ENCODE results near the gene ECHS1. TPM values are rescaled to one million over a fixed set of nuclear protein-coding genes. Genes with fewer than 3 reads are reported as not detected.

ECHS1 gene
- total RNA-seq, 1 donor from 2014 or later = 77.4 TPM

DNA sequence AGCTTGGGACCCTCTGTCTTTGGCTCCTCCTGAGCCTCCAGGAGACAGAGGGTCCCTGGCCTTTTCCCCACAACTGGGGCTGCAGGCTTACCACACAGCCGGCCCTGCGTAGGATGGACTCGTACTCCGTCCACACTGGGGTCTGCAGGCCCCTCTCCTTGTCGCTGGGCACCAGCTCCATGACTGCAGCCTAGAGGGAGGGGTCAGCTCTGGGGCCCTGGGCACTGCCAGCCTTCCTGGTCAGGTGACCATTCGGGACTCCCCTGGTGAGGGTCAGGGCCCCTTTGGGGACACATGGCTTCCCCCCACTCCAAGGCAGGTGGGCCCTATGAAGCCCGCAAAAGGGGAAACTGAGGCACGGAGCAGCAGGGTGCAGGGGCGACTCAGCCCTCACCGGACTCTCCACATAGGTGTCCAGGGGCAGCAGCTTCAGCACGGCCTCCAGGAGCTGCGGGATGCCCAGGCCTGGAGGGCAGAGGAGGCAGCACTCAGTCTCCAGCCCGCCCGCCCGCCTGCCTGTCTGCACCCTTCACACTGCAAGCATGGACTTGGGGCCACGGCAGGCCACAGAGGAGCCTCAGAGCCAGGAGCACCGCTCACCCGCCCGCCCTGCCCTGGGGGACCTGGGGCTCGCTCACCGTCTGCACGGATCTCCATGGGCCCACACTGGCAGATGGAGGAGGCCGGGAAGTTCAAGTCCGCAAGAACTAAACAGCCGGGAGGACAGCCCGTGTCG, 16.4 kb downstream of the ECHS1 start:
- TF ChIP-seq, protein P1, sequence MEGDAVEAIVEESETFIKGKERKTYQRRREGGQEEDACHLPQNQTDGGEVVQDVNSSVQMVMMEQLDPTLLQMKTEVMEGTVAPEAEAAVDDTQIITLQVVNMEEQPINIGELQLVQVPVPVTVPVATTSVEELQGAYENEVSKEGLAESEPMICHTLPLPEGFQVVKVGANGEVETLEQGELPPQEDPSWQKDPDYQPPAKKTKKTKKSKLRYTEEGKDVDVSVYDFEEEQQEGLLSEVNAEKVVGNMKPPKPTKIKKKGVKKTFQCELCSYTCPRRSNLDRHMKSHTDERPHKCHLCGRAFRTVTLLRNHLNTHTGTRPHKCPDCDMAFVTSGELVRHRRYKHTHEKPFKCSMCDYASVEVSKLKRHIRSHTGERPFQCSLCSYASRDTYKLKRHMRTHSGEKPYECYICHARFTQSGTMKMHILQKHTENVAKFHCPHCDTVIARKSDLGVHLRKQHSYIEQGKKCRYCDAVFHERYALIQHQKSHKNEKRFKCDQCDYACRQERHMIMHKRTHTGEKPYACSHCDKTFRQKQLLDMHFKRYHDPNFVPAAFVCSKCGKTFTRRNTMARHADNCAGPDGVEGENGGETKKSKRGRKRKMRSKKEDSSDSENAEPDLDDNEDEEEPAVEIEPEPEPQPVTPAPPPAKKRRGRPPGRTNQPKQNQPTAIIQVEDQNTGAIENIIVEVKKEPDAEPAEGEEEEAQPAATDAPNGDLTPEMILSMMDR (IDR thresholded peaks at IDR 0.05) = no peak
- TF ChIP-seq EZH2phosphoT487 (IDR thresholded peaks at IDR 0.05) (no peak), EZH2 (IDR thresholded peaks at IDR 0.05) (no peak)
- H2AFZ ChIP-seq (replicated peaks) = peak overlapping the region; percentile 64
- H3K9ac ChIP-seq = no peak overlapping the region
- H3K36me3 Mint-ChIP-seq = peaks cover 5% of the 10 kb centered on the region
- no peaks in the 10 kb centered on the region for H3K4me1 ChIP-seq
- peak overlapping the region; percentile 93 for H3K4me3 ChIP-seq
- peaks cover 15% of the 10 kb centered on the region for H3F3A ChIP-seq (ENCODE audit: low read depth)
- H3K4me1 Mint-ChIP-seq = no peaks in the 10 kb centered on the region
- H3K4me2 ChIP-seq = peak overlapping the region; percentile 92
- H3K27ac ChIP-seq = no peak overlapping the region
- H3K9me3 ChIP-seq (ENCODE audit: low read depth) = no peaks in the 10 kb centered on the region
- H3K4me3 Mint-ChIP-seq = peak overlapping the region; percentile 81
- H3K27me3 Mint-ChIP-seq (ENCODE audit: insufficient read depth, low read depth) = peaks cover 7% of the 10 kb centered on the region
- peaks cover 8% of the 10 kb centered on the region for H3K27me3 ChIP-seq
- H3K36me3 ChIP-seq = no peaks in the 10 kb centered on the region
- no peak for DNase-seq (ENCODE audit: low spot score)
- peaks cover 7% of the 10 kb centered on the region for H3K79me2 ChIP-seq (ENCODE audit: low read depth)
- no peaks in the 10 kb centered on the region for H3K9me3 Mint-ChIP-seq
- peaks cover 19% of the 10 kb centered on the region for H4K20me1 ChIP-seq (ENCODE audit: low read depth)
- H3K27ac Mint-ChIP-seq = no peak overlapping the region

DNA sequence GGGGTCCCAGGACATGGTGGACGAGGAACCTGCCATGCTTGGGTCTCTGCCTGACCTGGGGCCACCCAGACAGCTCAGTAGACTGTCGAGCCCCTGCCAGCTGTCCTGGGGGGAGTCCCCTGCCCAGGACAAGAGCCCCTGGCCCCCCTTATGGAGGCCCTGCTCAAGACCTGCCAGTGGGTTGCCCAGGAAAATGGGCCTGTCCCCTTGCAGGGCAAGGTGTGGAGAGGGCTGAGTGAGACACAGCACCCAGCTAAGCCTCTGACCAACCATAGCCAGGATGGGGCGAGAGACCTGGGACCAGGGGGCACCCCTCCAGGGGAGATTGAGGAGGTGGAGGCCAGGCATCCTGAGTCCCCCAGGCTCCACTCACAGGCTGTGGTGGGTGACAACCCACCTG, 17.2 kb downstream of the ECHS1 start:
- DNase-seq (ENCODE audit: low spot score) = no peak
- Histone ChIP-seq H3K9ac (no peak overlapping the region), H3K27me3 (peaks cover 8% of the 10 kb centered on the region), H3F3A (ENCODE audit: low read depth) (peaks cover 9% of the 10 kb centered on the region), H3K4me3 (no peak overlapping the region), H3K36me3 (no peaks in the 10 kb centered on the region), H3K79me2 (ENCODE audit: low read depth) (peaks cover 7% of the 10 kb centered on the region), H4K20me1 (ENCODE audit: low read depth) (peaks cover 19% of the 10 kb centered on the region), H3K4me1 (no peaks in the 10 kb centered on the region), H2AFZ (replicated peaks) (no peak overlapping the region), H3K9me3 (ENCODE audit: low read depth) (no peaks in the 10 kb centered on the region), H3K27ac (no peak overlapping the region), H3K4me2 (no peak overlapping the region)
- no peak overlapping the region for H3K27ac Mint-ChIP-seq
- H3K36me3 Mint-ChIP-seq = no peaks in the 10 kb centered on the region
- H3K4me3 Mint-ChIP-seq = peak overlapping the region; percentile 71
- TF ChIP-seq, protein P1 (IDR thresholded peaks at IDR 0.05) = no peak
- TF ChIP-seq EZH2phosphoT487 (IDR thresholded peaks at IDR 0.05) (no peak), EZH2 (IDR thresholded peaks at IDR 0.05) (no peak)
- peaks cover 2% of the 10 kb centered on the region for H3K27me3 Mint-ChIP-seq (ENCODE audit: insufficient read depth, low read depth)
- no peaks in the 10 kb centered on the region for H3K4me1 Mint-ChIP-seq
- no peaks in the 10 kb centered on the region for H3K9me3 Mint-ChIP-seq

DNA sequence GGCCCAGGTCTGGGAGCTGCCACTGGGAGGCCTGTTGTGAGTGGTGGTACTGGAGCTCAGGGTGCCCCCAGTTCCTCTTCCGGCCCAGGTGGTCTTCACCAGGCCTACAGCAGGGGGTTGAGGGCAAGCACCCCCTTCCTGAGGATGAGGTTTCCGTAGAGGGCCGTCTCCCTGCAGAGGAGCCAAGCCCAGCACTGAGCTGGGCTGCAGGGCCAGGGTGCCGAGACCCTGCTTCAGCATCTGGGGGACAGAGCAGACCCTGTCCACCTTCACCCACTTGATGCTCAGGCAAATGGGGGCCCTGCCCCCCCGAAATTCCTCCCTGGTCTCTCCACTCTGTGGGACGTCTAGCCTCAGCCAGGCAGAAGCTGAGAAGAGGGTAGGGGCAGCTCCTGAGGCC, 17.9 kb downstream of the ECHS1 start:
- peaks cover 4% of the 10 kb centered on the region for H3K27me3 Mint-ChIP-seq (ENCODE audit: insufficient read depth, low read depth)
- no peak overlapping the region for H3K4me3 Mint-ChIP-seq
- Histone ChIP-seq H3K79me2 (ENCODE audit: low read depth) (peaks cover 7% of the 10 kb centered on the region), H3K9me3 (ENCODE audit: low read depth) (no peaks in the 10 kb centered on the region), H3F3A (ENCODE audit: low read depth) (peaks cover 9% of the 10 kb centered on the region), H3K27me3 (peaks cover 8% of the 10 kb centered on the region), H3K4me1 (no peaks in the 10 kb centered on the region), H2AFZ (replicated peaks) (no peak overlapping the region), H3K4me3 (no peak overlapping the region), H3K9ac (no peak overlapping the region), H3K4me2 (no peak overlapping the region), H3K27ac (no peak overlapping the region), H3K36me3 (no peaks in the 10 kb centered on the region), H4K20me1 (ENCODE audit: low read depth) (peaks cover 19% of the 10 kb centered on the region)
- no peak for DNase-seq (ENCODE audit: low spot score)
- H3K27ac Mint-ChIP-seq = no peak overlapping the region
- TF ChIP-seq EZH2 (IDR thresholded peaks at IDR 0.05) (no peak), EZH2phosphoT487 (IDR thresholded peaks at IDR 0.05) (no peak)
- TF ChIP-seq, protein P1 (IDR thresholded peaks at IDR 0.05) = no peak
- no peaks in the 10 kb centered on the region for H3K4me1 Mint-ChIP-seq
- H3K36me3 Mint-ChIP-seq = no peaks in the 10 kb centered on the region
- no peaks in the 10 kb centered on the region for H3K9me3 Mint-ChIP-seq
